Right ventricle myocardium inferior (tissue), 1 donor: ENCODE results near the gene P4HB. TPM values are rescaled to one million over a fixed set of nuclear protein-coding genes. Genes with fewer than 3 reads are reported as not detected.

ENCODE experiments used
- ATAC-seq: fragments of 200-7000 bp; cut with Tn5 transposase; one replicate; pipeline ENCODE4 v1.9.1; 2020; ENCODE audit warnings: mild to moderate bottlenecking, moderate library complexity
- DNase-seq: peaks from one replicate; pipeline ENCODE4 v3.0.0; 2021; ENCODE audit errors: missing footprints
- intact Hi-C: fragments of 100-400 bp; cut with DNase I; formaldehyde crosslinking; loops from one replicate; pipeline ENCODE4 v1.11.0; 2022
- total RNA-seq: library from RNA; stranded (reverse); fragmentation: NEBNext Ultra II Directional; extraction: Animal tissue kit (Norgen Biotek cat#: 25700); gene quantifications from one replicate; pipeline ENCODE4 v1.2.1, GENCODE V29; 2021
- donor health status: DM: no; HTN: yes; CAD: no; lungs with severe emphysema.

Gene P4HB
- total RNA-seq, 1 donor from 2014 or later: 355 TPM

DNA sequence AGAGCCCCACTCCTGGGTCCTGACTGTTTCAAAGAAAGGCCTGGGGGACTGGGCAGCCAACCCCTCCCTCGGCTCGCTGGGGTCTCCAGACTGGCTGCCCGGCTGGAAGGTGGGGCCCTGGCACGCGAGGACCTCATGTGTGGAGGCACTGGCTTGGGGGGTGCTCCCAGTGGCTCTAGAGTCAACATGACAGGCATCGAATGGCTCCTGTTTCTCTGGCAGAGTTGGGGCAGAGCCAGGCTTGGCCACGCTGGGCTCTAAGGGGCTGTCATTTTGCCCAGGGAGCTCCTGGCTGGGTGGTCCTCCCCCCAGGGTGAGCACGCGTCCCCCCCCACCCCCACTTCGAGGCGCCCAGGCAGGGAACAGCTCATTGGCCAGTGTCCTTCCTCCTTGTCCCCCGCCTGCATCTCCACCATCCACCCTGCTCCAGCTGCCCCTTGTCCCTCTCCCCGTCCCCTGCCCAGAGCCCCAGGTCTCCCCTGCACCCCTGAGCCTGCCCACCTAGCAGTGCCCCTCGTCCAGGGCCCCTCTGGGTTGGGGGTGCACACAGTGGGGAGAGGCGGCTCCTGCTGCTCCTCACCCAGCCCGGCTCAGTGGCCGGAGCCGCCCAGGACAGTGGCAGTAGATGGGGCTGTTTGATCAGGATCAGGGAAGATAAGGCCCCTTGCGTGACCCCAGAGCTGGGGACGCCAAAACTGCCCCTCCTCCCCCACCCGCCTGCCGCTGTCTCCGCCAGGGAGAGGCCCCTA is 53.7 kb downstream of the P4HB start:
- intact Hi-C loops: no loop called here
- ATAC-seq (no peak), DNase-seq (no peak)

DNA sequence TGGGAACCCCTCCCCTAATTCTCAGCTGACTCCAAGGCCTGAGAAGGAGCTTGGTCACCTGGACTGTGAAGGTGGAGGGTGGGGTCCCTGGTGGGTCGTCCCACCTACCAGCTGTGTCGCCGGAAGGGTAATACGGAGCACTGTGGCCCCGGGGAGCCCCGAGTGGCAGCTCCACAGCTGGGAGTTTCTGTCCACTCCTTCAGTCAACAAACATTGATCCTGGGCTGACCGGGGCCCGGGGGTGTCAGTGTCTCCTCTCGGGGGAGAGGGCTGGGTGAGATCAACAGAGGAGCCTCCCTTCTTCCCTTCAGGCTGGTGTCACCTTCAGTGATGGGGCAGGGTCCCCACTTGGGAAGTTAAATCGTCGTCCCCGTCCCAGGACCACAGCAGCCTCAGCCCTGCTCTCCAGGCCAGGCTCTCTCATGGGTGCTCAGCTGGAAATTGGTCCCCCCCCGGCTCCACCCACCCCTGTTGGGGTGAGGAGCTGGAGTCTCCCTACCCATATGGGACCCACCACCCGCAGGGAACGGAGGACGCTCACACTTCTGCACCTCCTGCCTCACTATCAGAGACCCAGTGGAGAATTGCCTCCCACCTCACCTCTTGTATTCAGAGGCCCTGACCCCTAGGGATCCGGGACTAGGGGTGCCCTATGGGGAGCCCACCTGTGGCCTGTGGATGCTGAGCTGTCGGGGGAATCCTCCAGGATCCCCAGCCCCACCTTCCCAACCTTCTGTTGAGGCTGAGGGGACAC is 54.5 kb downstream of the P4HB start:
- DNase-seq: no peak
- ATAC-seq: no peak
- intact Hi-C loops: no loop called here

DNA sequence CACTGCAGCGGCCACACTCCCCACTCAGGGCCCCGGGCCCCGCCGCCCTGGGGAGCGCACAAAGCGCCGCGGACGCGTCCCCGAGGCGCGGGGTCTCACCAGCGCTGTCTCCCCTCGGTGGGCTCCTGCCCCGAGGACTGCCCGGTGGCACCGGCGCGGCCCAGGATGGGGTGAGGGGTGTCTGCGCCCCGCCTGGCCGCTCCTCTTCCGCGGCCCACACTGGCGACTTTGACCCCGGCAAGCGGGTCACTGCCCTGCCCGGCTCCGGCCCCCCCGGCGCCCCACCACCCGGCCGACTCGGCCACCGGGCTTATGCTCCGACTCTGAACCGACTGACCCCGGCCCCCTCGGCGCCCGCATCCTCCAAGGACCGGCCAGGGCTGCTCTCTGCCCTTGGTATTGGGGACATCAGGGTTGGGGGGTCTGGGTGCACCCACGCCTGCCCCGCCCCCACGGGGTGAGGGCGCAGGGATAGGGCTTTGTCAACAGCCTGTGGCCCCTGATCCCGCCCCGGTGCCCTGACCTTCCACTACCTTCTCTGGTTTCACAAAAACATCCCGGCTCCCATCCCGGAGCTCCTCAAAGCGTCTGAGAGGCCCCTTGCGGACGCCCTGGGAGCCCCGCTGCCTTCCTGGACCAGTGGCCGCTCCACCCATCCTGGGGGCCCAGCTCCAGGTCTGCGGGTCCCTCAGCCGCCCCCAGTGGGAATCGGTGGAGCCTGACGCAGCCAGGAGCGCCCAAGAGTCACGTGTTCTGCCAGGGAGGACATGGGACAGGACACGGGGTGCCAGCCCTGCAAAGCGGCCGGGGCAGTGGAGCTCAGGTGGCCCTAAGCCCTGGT is 55.6 kb downstream of the P4HB start:
- no peak for ATAC-seq
- no peak for DNase-seq
- intact Hi-C loops: no loop called here

GRCh38 chr17:81803728-81804558 is 56.4 kb downstream of the P4HB start, which contains the start of gene GCGR:
GCGR (plus strand) TSS chr17:81804150; CDS start chr17:81809019, 4,869 bp downstream.
- intact Hi-C loops: no loop called here
- DNase-seq (no peak), ATAC-seq (no peak)

DNA sequence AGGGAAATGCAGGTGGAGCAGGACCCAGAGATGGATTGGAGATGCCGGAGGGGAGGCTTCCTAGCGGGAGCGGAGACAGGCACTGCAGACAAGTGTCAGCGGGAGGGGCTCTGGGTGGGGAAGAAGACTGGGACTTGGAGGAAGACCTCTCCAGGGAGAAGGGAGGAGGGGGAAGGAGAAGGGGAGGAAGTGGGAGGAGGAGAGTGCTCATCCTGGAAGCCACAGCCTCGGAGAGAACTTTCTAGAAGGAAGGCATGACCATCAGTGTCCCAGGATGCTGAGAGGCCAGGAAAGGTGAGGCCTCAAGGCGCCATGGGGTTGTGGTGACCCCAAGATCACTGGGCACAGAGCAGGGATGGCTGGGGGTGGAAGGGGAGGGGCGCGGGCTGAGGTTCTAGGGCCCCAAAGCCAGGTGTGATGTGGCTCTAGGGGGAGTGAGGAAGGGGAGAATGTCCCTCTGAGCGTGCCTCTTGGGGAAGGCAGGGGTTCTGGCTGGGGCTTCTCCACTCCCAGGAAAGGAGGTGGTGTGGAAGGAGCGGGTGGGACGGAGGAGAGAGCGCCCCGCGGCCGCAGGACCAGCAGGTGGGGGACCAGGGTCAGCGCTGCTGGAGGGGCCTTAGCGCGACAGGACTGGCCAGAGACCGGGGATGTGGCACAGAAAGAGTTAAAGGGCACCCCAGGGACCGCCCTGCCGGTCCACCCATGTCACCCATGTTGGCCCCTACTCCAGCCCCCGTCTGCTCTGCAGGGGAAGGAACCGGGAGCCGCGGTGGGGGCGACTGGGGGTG is 57.3 kb downstream of the P4HB start:
- intact Hi-C loops: no loop called here
- ATAC-seq (no peak), DNase-seq (no peak)

DNA sequence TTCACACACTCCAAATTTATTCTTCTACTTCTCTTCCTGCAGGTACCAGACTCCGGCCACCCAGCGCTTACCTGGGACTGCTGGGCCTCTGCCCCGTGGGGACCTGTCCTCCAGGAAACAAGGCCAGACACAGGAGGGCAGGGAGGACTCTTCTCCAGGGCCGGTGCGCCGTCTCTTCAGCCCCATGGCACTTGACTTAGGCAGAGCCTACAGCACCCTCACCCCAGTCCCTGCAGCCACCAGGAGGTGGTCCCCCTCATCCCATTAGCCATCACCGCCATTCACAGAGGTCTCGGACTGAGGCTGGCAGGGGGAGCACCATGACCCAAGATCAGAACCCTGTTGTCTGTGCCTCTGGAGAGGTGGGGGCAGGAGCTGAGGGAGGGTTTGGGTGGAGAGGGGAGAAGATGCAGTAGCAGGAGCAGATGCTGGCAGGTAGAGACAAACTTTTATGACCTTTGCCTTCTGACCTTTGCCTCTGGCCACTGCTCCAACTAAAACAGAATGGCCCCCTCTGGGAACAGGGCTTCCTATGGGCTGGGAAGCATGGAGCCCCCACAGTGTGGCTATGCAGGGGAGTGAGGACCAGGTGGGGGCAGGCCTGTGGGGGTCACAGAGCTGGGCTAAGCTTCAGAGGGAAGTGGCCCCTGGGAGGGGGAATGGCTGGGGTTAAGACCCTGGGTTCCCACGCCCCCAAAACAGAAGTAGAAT is 58.1 kb downstream of the P4HB start:
- ATAC-seq: no peak
- intact Hi-C loops: no loop called here
- no peak for DNase-seq

DNA sequence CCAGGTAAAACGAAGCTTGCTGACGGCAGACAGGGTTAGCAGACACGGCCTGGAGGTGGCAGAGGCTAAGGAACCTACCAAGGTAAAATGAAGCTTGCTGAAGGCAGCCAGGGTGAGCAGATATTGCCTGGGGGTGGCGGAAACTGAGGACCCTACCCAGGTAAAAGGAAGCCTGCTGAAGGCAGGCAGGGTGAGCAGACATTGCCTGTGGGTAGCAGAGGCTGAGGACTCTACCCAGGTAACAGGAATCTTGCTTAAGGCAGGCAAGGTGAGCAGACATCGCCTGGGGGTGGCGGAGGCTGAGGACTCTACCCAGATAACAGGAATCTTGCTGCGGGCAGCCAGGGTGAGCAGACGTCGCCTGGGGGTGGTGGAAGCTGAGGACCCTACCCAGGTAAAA is 59.0 kb downstream of the P4HB start:
- intact Hi-C loops: no loop called here
- DNase-seq (no peak), ATAC-seq (no peak)

GRCh38 chr17:81794509-81794908 is 65.8 kb downstream of the P4HB start:
- intact Hi-C loops: no loop called here
- ATAC-seq (peak; percentile 16), DNase-seq (no peak)

DNA sequence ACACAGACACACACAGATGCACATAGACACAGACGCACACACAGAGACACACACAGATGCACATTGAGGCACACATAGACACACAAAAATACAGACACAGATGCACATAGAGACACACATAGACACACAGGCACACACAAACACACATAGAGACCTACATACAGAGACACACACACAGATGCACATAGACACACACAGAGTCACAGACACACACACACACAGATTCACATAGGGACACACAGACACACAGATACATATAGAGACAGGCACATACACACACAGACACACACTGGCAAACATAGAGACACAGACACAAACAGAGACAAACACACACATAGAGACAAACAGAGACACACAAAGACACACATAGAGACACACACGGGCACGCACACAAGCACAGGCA is 66.3 kb downstream of the P4HB start:
- DNase-seq (no peak), ATAC-seq (no peak)
- intact Hi-C loops: no loop called here

Other genes with a start within 250 kb of the P4HB start
- 82.0 TPM for gene NPLOC4, start 223.4 kb downstream of the P4HB start, total RNA-seq
- gene TSPAN10, start 223.3 kb downstream of the P4HB start, total RNA-seq: 0.24 TPM
- not detected for gene PDE6G, start 204.0 kb downstream of the P4HB start, total RNA-seq
- 18.6 TPM for gene OXLD1, start 193.9 kb downstream of the P4HB start, total RNA-seq
- 6.1 TPM for gene CCDC137, start 193.8 kb downstream of the P4HB start, total RNA-seq
- 11.9 TPM for gene ARL16, start 176.7 kb downstream of the P4HB start, total RNA-seq
- gene HGS, start 176.5 kb downstream of the P4HB start, total RNA-seq: 36.6 TPM
- 177 TPM for gene MRPL12, start 157.2 kb downstream of the P4HB start, total RNA-seq
- 7.4 TPM for gene SLC25A10, start 148.3 kb downstream of the P4HB start, total RNA-seq
- gene GCGR, start 56.4 kb downstream of the P4HB start, total RNA-seq: not detected
- gene MCRIP1, start 27.2 kb downstream of the P4HB start, total RNA-seq: 109 TPM
- gene PPP1R27, start 25.5 kb downstream of the P4HB start, total RNA-seq: not detected
- 126 TPM for gene ARHGDIA, start 10.8 kb upstream of the P4HB start, total RNA-seq
- 35.5 TPM for gene ALYREF, start 31.1 kb upstream of the P4HB start, total RNA-seq
- gene ANAPC11, start 31.2 kb upstream of the P4HB start, total RNA-seq: 179 TPM
- gene NPB, start 41.7 kb upstream of the P4HB start, total RNA-seq: 0.38 TPM
- 31.0 TPM for gene PCYT2, start 50.9 kb upstream of the P4HB start, total RNA-seq
- gene SIRT7, start 57.6 kb upstream of the P4HB start, total RNA-seq: 6.2 TPM
- 26.2 TPM for gene MAFG, start 67.2 kb upstream of the P4HB start, total RNA-seq
- gene PYCR1, start 76.8 kb upstream of the P4HB start, total RNA-seq: 6.2 TPM
- gene MYADML2, start 86.7 kb upstream of the P4HB start, total RNA-seq: 3.7 TPM
- gene NOTUM, start 100.7 kb upstream of the P4HB start, total RNA-seq: 0.89 TPM
- 25.5 TPM for gene ASPSCR1, start 117.1 kb upstream of the P4HB start, total RNA-seq
- 30.5 TPM for gene CENPX, start 162.3 kb upstream of the P4HB start, total RNA-seq
- gene LRRC45, start 162.8 kb upstream of the P4HB start, total RNA-seq: 5.3 TPM
- 2.2 TPM for gene RAC3, start 171.1 kb upstream of the P4HB start, total RNA-seq
- 175 TPM for gene DCXR, start 177.2 kb upstream of the P4HB start, total RNA-seq
- 19.3 TPM for gene RFNG, start 191.3 kb upstream of the P4HB start, total RNA-seq
- gene GPS1, start 191.4 kb upstream of the P4HB start, total RNA-seq: 80.9 TPM
- gene DUS1L, start 205.3 kb upstream of the P4HB start, total RNA-seq: 59.3 TPM
- gene FASN, start 237.7 kb upstream of the P4HB start, total RNA-seq: 46.6 TPM